Effector CD4-positive, alpha-beta T cell (primary cell): ENCODE results near the gene HECTD3.
"Not testable (repeated sequence)": the region's sequence is repeated elsewhere in the genome, so short reads cannot be mapped to it uniquely, and the experiment has no call there.

Source experiments
- DNase-seq: peaks from one replicate; pipeline ENCODE4 v3.0.0-alpha.2; 2020

HECTD3 gene

GRCh38 chr1:44985747-44986359, 25.3 kb downstream of the HECTD3 start:
- DNase-seq: no peak

- DNase-seq: not testable (repeated sequence)
Measured at GRCh38 chr1:44977372-44977771, 33.8 kb downstream of the HECTD3 start.

- no peak for DNase-seq
Measured at GRCh38 chr1:44976252-44976651, 34.9 kb downstream of the HECTD3 start.

GRCh38 chr1:44973645-44974044, 37.5 kb downstream of the HECTD3 start:
- no peak for DNase-seq

- DNase-seq: no peak
Measured at GRCh38 chr1:44970317-44970716, 40.8 kb downstream of the HECTD3 start.

DNA sequence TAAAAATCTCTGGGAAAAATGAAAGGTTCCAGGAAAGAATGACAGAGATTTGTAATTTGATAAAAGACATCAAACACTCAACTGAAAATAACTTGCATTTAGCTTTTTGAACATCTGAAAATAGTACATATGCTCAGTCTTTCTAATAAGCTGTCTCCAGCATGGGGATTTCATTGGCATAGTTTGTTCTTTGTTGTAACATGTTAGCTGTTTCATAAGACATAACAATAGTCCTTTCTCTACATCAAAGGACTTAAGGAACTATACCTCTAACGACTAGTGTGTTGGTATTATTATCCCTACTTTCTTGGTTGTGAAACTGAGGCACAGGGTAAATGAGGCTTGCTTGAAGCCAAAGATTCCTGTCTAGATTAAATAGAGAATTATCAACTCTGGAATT, 46.7 kb downstream of the HECTD3 start:
- no peak for DNase-seq

- DNase-seq: no peak
Measured at GRCh38 chr1:44962729-44963128, 48.4 kb downstream of the HECTD3 start.

DNA sequence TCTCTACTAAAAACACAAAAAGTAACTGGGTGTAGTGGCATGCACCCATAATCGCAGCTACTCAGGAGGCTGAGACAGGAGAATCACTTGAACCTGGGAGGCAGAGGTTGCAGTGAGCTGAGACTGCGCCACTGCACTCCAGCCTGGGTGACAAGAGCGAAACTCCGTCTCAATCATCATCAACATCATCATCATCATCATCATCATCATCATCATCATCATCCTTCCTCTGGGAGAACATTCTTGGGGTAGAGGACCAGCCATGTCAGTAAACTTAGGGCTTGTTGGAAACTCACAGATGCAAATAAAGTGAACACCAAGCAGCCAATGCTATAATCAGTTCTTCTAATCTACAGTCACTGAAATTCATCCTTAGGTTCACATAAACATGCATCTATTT, 49.1 kb downstream of the HECTD3 start:
- not testable (repeated sequence) for DNase-seq

- not testable (repeated sequence) for DNase-seq
Measured at GRCh38 chr1:44957566-44957965, 53.6 kb downstream of the HECTD3 start.

- DNase-seq: not testable (repeated sequence)
Measured at GRCh38 chr1:44956077-44956476, 55.0 kb downstream of the HECTD3 start.
